ENCODE results near the gene TUBB3.

Gene TUBB3

GRCh38 chr16:89973235-89973634 lies 50.1 kb downstream of the TUBB3 start:
- DNase-seq (ENCODE audit: low read depth, low spot score): no peak
- peak overlapping the region; percentile 95 for H3K4me3 ChIP-seq (ENCODE audit: low read depth, low read length)
- no peak for TF ChIP-seq CTCF (IDR thresholded peaks at IDR 0.05; ENCODE audit: insufficient read depth, low read length, missing control alignments)
- CTCF ChIA-PET: interaction anchor here (0.7 to 1.4 kb wide), 3 partner anchors 48 to 55 kb away, joined by 3 read pairs; partner anchors contain the start of gene MC1R
- POLR2A ChIA-PET: interaction anchor here (0.5 to 2.0 kb wide), 3 partner anchors 25 to 720 kb away, joined by 4 to 5 read pairs (median 5); partner anchors contain the start of genes DEF8 and TUBB3

- TF ChIP-seq CTCF (IDR thresholded peaks at IDR 0.05; ENCODE audit: insufficient read depth, low read length, missing control alignments): no peak
- H3K4me3 ChIP-seq (ENCODE audit: low read depth, low read length): peak overlapping the region; percentile 95
- no peak for DNase-seq (ENCODE audit: low read depth, low spot score)
- ChIA-PET POLR2A (interaction anchor here (0.5 kb wide), 1 partner anchor 721 kb away, joined by 4 read pairs; no protein-coding TSS in a partner anchor), CTCF (interaction anchor here (0.7 to 1.4 kb wide), 3 partner anchors 48 to 55 kb away, joined by 3 read pairs; partner anchors contain the start of gene MC1R)
These were observed 50.7 kb downstream of the TUBB3 start for GRCh38 chr16:89973654-89974335.

GRCh38 chr16:89974870-89975269 lies 51.7 kb downstream of the TUBB3 start:
- POLR2A ChIA-PET: no interaction called here
- DNase-seq (ENCODE audit: low read depth, low spot score): no peak
- H3K4me3 ChIP-seq (ENCODE audit: low read depth, low read length): no peak overlapping the region
- TF ChIP-seq CTCF (IDR thresholded peaks at IDR 0.05; ENCODE audit: insufficient read depth, low read length, missing control alignments): no peak
- CTCF ChIA-PET: interaction anchor here (1.5 kb wide), 1 partner anchor 44 kb away, joined by 4 read pairs; the partner anchor contains the start of gene DBNDD1

- POLR2A ChIA-PET: no interaction called here
- no peak overlapping the region for H3K4me3 ChIP-seq (ENCODE audit: low read depth, low read length)
- no peak for DNase-seq (ENCODE audit: low read depth, low spot score)
- CTCF ChIA-PET: interaction anchor here (1.2 kb wide), 1 partner anchor 41 kb away, joined by 3 read pairs; no protein-coding TSS in a partner anchor
- no peak for TF ChIP-seq CTCF (IDR thresholded peaks at IDR 0.05; ENCODE audit: insufficient read depth, low read length, missing control alignments)
These were observed 58.3 kb downstream of the TUBB3 start for GRCh38 chr16:89981414-89981813.

GRCh38 chr16:89982318-89982717 lies 59.2 kb downstream of the TUBB3 start:
- DNase-seq (ENCODE audit: low read depth, low spot score): no peak
- TF ChIP-seq CTCF (IDR thresholded peaks at IDR 0.05; ENCODE audit: insufficient read depth, low read length, missing control alignments): no peak
- no peak overlapping the region for H3K4me3 ChIP-seq (ENCODE audit: low read depth, low read length)
- ChIA-PET POLR2A (no interaction called here), CTCF (interaction anchor here (1.2 kb wide), 1 partner anchor 40 kb away, joined by 3 read pairs; no protein-coding TSS in a partner anchor)

- CTCF ChIA-PET: interaction anchor here (0.6 to 1.4 kb wide), 2 partner anchors 12 to 14 kb away, joined by 3 to 5 read pairs; no protein-coding TSS in a partner anchor
- H3K4me3 ChIP-seq (ENCODE audit: low read depth, low read length): no peak overlapping the region
- no peak for TF ChIP-seq CTCF (IDR thresholded peaks at IDR 0.05; ENCODE audit: insufficient read depth, low read length, missing control alignments)
- POLR2A ChIA-PET: no interaction called here
- no peak for DNase-seq (ENCODE audit: low read depth, low spot score)
These were observed 60.4 kb downstream of the TUBB3 start for GRCh38 chr16:89983536-89983935.
